ENCODE data around the gene POU2F3. TPM values are rescaled to one million over a fixed set of nuclear protein-coding genes. Genes with fewer than 3 reads are reported as not detected.
A peak's percentile ranks its signal among the peaks of the same experiment; 100 is the strongest.

The POU2F3 gene
- total and polyA plus RNA-seq, 11 donors = 0.15 TPM; not detected in 10

DNA sequence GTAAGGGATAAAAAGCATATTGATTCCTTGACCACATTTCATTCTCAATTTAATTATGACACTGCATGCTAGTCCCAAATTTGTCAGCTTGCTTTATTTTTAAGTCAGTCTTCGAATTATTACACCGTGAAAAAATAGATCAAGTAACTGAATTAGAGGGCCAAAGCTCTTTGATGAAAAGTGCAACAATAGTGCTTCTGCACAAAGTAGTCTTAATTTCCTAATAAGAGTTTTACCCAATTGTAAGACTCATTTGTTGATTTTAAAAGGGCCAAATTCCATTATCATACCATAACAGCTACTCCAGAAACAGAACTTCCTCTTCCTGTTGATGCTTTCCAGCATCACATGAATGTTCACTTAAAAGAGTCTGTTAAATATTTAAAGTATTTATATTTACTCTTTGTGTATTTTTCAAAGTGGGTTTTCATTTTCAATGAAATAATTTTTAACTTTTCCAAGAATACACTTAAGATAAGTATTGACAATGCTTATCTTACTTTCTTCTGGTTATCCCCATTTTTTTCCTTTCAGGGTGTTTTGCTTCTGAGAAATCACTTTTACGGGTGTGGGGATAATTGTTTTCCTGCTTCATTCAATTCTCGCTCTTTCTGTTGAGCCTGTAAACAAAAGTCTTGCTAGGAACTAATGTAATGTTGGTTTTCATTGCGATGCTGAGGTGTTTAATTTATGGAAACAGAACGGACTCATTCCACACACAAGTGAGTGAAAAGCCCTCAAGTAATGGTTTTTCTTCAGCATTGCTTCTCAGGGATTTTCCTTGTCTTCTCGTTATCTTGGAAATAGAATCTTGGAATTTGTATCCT, 98.4 kb downstream of the POU2F3 start:
- ATAC-seq = no peak
- Histone ChIP-seq H3K27me3 (peaks cover 0 to 57% (median 0%) of the 10 kb centered on the region in 9 donors), H3K4me1 (peaks cover 7 to 67% (median 48%) of the 10 kb centered on the region in 12 donors), H3K27ac (peak overlapping the region; percentile 91 to 100 (median 98)), H3K4me3 (peak overlapping the region; percentile 59 to 99 (median 90)), H3K36me3 (no peaks in the 10 kb centered on the region), H3K9me3 (no peaks in the 10 kb centered on the region)
- TF ChIP-seq, protein P1, sequence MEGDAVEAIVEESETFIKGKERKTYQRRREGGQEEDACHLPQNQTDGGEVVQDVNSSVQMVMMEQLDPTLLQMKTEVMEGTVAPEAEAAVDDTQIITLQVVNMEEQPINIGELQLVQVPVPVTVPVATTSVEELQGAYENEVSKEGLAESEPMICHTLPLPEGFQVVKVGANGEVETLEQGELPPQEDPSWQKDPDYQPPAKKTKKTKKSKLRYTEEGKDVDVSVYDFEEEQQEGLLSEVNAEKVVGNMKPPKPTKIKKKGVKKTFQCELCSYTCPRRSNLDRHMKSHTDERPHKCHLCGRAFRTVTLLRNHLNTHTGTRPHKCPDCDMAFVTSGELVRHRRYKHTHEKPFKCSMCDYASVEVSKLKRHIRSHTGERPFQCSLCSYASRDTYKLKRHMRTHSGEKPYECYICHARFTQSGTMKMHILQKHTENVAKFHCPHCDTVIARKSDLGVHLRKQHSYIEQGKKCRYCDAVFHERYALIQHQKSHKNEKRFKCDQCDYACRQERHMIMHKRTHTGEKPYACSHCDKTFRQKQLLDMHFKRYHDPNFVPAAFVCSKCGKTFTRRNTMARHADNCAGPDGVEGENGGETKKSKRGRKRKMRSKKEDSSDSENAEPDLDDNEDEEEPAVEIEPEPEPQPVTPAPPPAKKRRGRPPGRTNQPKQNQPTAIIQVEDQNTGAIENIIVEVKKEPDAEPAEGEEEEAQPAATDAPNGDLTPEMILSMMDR (IDR thresholded peaks at IDR 0.05) = no peak
- no peak for TF ChIP-seq POLR2A (IDR thresholded peaks at IDR 0.05)
- WGBS, 4 donors = 8 to 12% (median 10%) methylated on average over 7 of the region's 7 CpGs
- no peak for DNase-seq
- intact Hi-C loops (cut with DNase I) = loop anchor here in 9 of 10 donors (5.0 to 10.0 kb wide), 10 partner anchors 39 to 856 kb away; no protein-coding TSS in a partner anchor

DNA sequence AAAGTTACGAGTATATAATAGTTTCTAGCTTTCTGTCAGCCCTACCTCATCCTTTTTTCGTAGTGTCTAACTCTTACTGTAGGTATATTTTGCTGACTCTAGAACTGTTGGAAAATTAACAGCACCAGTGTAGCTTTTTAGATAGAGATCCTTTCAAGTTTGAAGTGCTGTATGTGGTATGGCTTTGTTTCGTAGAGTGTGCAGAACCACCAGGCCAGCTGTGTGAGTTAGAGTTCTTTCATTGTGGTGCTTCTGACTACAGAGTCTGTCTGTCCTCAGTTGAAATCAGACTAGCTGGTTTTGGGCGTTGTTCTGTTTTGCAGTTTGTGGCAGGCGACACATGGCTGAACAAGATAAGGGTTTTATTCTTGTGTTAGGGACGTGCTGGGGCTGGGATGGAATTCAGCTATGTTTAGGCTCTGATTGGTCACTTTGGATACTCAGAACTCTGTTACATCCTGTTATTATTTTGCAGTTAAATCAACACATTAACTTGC, 99.5 kb downstream of the POU2F3 start:
- peaks cover 0 to 58% (median 0%) of the 10 kb centered on the region in 9 donors for H3K27me3 ChIP-seq
- H3K4me3 ChIP-seq = peak overlapping the region; percentile 4 to 97 (median 88)
- DNase-seq (peak in 4 of 5 donors; percentile 47 to 61 (median 51)), ATAC-seq (peak; percentile 20 to 57 (median 52))
- H3K27ac ChIP-seq = peak overlapping the region; percentile 47 to 100 (median 98)
- intact Hi-C loops (cut with DNase I) = loop anchor here in 9 of 10 donors (5.0 to 10.0 kb wide), 10 partner anchors 38 to 855 kb away; no protein-coding TSS in a partner anchor
- H3K9me3 ChIP-seq = no peaks in the 10 kb centered on the region
- 4 to 10% (median 5%) methylated on average over 6 of the region's 6 CpGs for WGBS, 4 donors
- H3K4me1 ChIP-seq = peaks cover 12 to 72% (median 48%) of the 10 kb centered on the region in 12 donors
- peak in 1 of 2 donors; percentile 70 for TF ChIP-seq POLR2A (IDR thresholded peaks at IDR 0.05)
- TF ChIP-seq, protein P1 (IDR thresholded peaks at IDR 0.05) = no peak
- no peaks in the 10 kb centered on the region for H3K36me3 ChIP-seq

DNA sequence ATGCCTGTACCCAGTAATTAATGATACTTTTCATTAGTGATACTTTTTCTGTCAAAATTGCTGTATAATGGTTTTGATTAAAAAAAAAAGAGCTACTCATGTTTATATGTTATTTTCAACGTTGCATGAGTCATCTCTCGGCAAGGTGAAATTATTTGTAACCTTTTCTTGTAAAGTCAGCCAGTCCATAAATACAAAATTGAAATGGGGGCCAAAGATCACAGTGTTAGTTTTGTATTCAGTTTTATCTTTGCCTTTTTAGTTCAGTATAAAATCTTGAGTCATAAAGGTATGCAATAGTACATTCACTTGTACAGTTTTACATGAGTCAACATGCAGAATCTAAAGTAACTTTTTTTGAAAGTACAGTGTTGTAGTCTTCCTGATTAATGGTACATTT, 100.6 kb downstream of the POU2F3 start:
- no peak for ATAC-seq
- DNase-seq = no peak
- Histone ChIP-seq H3K27ac (peak overlapping the region; percentile 47 to 100 (median 98)), H3K27me3 (peaks cover 0 to 58% (median 0%) of the 10 kb centered on the region in 9 donors), H3K4me1 (peaks cover 14 to 78% (median 56%) of the 10 kb centered on the region in 12 donors), H3K9me3 (no peaks in the 10 kb centered on the region), H3K36me3 (no peaks in the 10 kb centered on the region), H3K4me3 (peak overlapping the region in 9 of 12 donors; percentile 59 to 97 (median 91))
- TF ChIP-seq POLR2A (IDR thresholded peaks at IDR 0.05) = no peak
- TF ChIP-seq, protein P1 (IDR thresholded peaks at IDR 0.05) = no peak
- intact Hi-C loops (cut with DNase I) = loop anchor here in 5 of 10 donors (5.0 to 10.0 kb wide), 4 partner anchors 54 to 74 kb away; no protein-coding TSS in a partner anchor
- WGBS, 4 donors = 10 to 24% (median 16%) methylated on average over 2 of the region's 2 CpGs

DNA sequence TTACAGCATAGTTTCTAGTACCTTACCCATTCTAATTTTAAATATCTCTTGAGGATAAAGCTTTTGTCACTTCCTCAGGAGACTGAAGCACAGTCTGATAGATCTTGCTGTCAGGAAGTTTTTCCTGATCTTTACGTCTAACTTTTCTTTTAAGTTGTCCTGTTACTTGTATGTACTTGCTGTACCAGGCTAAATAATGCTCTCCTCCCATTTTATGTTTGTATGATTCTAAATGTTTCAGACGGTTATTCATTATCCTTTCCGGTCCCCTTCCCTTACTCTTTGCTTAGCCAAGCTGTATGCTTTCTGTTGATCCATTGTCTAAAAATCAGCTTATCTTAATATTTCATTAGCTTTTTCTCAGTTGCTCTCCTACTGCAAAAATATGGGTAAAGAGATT, 102.3 kb downstream of the POU2F3 start:
- H3K4me3 ChIP-seq = peak overlapping the region in 1 of 12 donors; percentile 25
- H3K36me3 ChIP-seq = no peaks in the 10 kb centered on the region
- intact Hi-C loops (cut with DNase I) = loop anchor here in 5 of 10 donors (5.0 to 10.0 kb wide), 4 partner anchors 53 to 73 kb away; no protein-coding TSS in a partner anchor
- H3K27me3 ChIP-seq = peaks cover 0 to 65% (median 0%) of the 10 kb centered on the region in 9 donors
- peaks cover 14 to 90% (median 69%) of the 10 kb centered on the region in 12 donors for H3K4me1 ChIP-seq
- DNase-seq = no peak
- ATAC-seq = no peak
- WGBS, 4 donors = 18 to 28% (median 23%) methylated on average over 3 of the region's 3 CpGs
- peak overlapping the region in 11 of 12 donors; percentile 2 to 99 (median 48) for H3K27ac ChIP-seq
- no peak for TF ChIP-seq POLR2A (IDR thresholded peaks at IDR 0.05)
- TF ChIP-seq, protein P1 (IDR thresholded peaks at IDR 0.05) = no peak
- no peaks in the 10 kb centered on the region for H3K9me3 ChIP-seq

All from heart left ventricle (tissue), 16 donors.